ENCODE data around the gene RASD2.

Gene RASD2

DNA sequence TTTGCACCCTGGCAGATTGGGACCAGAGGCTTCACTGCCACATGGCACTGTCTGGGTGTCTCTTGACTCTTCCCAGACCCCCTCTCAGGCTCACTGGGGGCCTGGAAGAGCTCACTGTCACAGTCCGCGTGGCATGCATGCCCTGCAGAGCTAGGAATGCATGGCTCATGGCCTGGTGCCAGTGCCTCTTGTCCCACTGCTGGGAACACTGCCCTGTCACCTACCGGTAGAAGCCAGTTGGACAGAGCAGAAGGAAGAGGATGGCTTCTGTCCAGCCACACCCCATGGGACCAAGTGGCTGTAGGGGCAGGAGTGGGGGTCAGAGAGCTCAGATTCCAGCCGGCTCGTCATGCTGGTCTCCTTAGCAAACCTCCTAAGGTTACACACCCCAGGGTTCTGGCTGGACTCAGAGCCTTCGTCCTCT, 46.8 kb downstream of the RASD2 start:
- peak; percentile 66 for DNase-seq

DNA sequence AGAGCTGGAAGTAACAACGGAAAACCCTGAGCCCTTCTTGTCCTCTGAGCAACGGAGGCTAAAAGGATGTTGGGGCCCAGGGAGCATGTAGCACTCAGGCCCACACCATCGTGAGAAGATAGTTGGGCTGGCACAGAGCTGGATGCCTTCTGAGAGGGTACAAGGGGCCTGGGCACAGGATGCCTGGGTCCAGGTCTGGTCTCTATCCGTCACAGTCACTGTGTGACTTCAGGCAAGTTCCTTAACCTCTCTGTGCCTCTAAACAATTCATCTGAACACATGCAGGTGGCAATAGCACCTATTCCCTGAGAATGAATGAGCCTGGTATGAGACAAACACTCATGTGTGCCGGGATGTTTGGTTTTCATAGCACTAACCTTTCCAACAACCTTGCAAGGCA, 47.3 kb downstream of the RASD2 start:
- DNase-seq = no peak

- peak; percentile 89 for DNase-seq
Measured at GRCh38 chr22:35589071-35589755, 48.6 kb downstream of the RASD2 start.

- no peak for DNase-seq
Measured at GRCh38 chr22:35589756-35590093, 49.1 kb downstream of the RASD2 start.

DNA sequence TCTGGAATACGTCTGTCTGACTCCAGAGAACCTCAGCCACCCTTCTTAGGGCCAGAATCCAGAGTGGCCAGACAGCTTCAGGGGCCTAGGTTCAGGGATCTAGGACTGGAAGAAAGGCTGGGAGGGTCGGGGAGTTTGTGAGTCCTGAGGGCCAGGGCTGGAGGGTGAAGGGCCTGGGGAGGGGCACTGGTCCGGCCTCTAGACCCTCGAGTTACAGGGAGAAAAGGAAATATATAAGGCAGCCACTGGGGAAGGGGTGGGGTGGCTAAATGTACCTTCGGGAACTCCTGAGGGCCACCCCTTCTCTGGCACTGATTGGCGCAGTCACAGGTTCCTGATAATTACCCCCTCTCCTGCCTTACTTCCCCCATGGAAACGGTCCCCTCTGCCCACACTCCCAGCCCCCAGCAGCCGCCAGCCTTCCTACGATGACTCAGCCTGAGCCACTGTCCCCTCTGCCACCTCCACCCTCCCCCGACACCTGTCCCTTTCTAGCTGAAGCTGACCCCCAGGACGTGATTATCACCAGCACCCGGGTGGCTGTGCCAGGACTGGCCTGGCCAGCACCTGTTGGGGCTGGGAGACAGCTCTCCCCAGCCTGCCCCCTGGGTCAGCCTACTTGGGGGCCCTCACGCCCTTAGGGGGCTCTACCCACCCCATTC, 50.1 kb downstream of the RASD2 start:
- DNase-seq = no peak

DNA sequence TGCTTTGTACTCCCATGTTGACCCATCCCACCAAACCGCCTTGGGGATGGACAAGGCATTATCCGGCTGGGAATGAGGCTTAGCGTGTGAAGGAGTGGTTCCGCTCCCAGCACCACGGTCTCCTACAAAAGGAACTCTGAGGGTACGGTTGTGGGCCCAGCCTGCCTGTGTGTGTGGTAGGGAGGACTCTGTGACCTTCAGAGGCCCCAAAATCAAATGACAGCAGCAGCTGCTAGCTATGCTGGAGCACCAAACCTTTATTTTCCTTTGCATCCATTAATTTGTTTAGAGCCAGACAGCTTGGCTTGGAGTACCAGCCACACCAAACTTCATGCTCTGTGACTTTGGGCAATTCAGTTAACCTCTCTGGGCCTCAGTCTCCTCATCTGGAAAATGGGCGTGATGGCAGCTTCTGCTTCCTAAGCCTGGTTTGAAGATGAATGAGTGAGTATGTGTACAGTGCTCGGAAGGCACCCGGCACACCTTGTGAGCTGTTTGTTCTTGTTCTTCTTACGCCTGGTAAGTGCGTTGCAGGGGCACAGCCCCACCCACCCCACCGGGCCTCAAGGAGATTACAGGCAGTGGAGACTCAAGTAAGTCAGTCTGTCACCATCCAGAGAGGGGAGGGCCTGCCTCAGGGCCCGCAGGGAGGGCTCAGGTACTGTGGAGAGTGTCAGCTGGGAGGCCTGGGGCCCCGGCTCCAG, 51.2 kb downstream of the RASD2 start:
- no peak for DNase-seq

- no peak for DNase-seq
Measured at GRCh38 chr22:35592418-35592967, 51.9 kb downstream of the RASD2 start.

GRCh38 chr22:35593071-35593890, 52.6 kb downstream of the RASD2 start:
- no peak for DNase-seq

GRCh38 chr22:35593891-35594470, 53.4 kb downstream of the RASD2 start:
- peak; percentile 43 for DNase-seq

- no peak for DNase-seq
Measured at GRCh38 chr22:35594686-35595085, 54.1 kb downstream of the RASD2 start.

- no peak for DNase-seq
Measured at GRCh38 chr22:35596821-35597220, 56.2 kb downstream of the RASD2 start.

GRCh38 chr22:35597692-35598395, 57.2 kb downstream of the RASD2 start:
- DNase-seq = no peak

- no peak for DNase-seq
Measured at GRCh38 chr22:35598396-35598710, 57.7 kb downstream of the RASD2 start.

DNA sequence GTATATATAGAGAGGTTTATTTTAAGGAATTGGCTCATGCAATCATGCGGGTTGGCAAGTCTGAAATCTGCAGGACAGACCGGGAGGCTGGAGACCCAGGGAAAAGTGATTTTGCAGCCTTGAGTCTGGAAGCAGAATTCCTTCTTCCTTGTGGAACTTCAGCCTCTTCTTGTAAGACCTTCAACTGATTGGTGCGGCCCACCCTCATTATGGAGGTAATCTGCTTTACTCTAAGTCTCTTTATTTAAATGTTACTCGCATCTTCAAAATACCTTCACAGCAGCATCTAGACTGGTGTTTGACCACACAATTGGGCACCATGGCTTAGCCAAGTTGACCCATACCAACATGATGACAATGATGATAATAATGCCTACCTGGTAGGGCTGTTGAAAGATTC, 58.7 kb downstream of the RASD2 start:
- no peak for DNase-seq

GRCh38 chr22:35600476-35600875, 59.8 kb downstream of the RASD2 start:
- DNase-seq = no peak

- no peak for DNase-seq
Measured at GRCh38 chr22:35601013-35601580, 60.5 kb downstream of the RASD2 start.

DNA sequence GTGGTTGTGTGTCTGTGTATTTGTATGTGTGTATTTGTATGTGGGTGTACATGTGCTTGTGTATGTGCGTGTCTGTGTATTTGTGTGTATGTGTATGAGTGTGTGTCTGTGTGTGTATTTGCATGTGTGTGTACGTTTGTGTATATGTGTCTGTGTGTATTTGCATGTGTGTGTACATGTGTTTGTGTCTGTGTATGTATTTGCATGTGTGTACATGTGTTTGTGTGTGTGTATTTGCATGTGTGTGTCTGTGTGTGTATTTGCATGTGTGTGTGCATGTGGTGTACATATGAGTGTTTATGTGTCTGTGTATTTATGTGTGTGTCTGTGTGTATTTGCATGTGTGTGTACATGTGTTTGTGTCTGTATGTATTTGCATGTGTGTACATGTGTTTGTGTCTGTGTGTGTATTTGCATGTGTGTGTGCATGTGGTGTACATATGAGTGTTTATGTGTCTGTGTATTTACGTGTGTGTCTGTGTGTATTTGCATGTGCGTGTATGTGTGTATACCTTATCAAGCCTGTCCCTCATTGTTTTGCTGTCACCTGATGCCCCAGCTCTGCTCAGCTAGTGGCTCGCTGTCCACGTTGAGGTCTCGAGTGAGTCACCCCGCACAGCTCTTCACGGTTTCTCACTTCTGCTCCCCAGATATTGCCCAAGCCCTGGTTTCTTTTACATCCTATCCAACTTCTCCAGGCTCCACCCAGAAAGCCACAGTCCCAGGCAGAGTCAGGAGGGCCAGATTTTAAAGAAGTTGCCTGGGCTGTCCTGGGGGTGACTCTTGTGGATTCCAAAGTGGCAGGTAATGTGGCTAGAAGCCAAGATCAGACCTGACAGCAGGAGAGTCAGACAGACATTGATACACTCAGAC, 61.3 kb downstream of the RASD2 start:
- peak; percentile 37 for DNase-seq

All from fibroblast of skin of scalp (primary cell).